NCI-H524 treated with DMSO at 0.1 percent for 48 hours (cell line): Measurements from ENCODE around the gene TUBA3C.

Source experiments
- DNase-seq: peaks from one replicate; lab custom pipeline; 2025; lab: John Stamatoyannopoulos, UW

The TUBA3C gene

GRCh38 chr13:19161308-19161707 lies 20.3 kb downstream of the TUBA3C start:
- no peak for DNase-seq

DNA sequence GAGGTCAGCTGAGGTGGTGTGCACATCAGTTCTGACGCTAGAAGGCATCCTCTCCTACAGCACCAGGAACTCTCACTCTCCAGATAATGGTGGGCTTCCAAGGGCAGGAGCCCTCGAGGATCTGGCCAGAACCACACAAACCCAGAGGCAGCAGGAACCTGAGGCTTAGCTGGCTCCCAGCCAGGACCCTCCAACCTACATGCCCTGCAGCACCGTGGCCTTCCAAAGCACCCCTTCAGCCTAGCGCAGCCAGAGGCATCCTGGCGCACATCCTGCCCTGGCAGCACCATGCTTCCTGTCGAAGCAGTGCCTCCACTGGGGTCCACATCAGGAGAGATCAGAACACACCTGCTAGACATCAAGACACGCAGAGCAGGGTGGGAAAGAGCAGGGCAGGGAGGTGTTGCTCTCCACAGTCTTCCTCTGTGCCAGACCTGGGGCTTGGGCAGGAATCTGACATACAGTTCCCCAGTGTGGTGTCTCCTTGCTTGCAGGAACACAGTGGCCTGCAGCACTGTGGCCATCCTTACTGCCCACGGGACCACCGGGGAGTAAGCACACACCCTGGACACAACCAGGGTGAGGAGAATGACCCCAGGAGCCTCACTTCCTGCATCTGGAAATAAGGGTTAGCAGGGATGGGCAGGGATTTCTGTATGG lies 21.7 kb downstream of the TUBA3C start:
- no peak for DNase-seq

GRCh38 chr13:19159181-19159580 lies 22.4 kb downstream of the TUBA3C start:
- no peak for DNase-seq

GRCh38 chr13:19158526-19159174 lies 23.0 kb downstream of the TUBA3C start:
- no peak for DNase-seq

- DNase-seq: no peak
Measured at GRCh38 chr13:19158006-19158405, 23.6 kb downstream of the TUBA3C start.

- no peak for DNase-seq
Measured at GRCh38 chr13:19157461-19157860, 24.2 kb downstream of the TUBA3C start.

DNA sequence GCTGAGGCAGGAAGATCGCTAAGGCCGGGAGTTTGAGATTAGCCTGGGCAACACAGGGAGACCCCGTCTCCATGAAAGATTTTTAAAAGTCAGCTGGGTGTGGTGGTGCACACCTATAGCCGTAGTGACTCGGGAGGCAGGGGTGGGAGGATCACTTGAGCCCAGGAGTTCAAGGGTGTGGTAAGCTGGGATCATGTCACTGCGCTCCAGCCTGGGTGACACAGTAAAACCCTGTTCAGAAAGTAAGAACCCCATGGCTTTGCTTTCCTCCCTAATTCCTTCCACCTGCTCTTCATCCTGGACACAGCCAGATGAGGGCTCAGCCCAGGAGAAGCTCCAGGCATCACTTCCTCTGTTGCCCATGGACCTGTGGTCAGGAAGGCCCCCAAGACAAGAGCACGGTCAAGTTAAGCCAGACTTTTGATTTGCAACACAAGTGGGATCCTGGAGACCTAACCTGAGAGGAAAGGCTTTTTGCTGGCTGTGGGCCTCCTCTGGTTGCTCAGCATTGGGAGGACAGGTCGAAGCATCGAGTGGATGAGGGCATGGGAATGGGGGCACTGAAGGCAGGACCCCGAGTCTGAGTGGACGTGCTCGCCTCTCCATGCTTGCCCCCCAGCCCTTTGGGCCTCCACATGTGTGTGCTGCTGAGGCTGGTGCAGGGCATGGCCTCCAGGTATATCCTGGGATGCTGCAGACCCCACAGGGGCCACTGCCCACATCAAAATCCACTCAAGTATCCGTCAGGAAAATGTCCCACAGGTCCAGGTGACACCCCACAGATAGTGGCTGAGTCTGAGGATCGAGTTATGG lies 25.4 kb downstream of the TUBA3C start:
- no peak for DNase-seq

- no peak for DNase-seq
Measured at GRCh38 chr13:19155321-19155861, 26.2 kb downstream of the TUBA3C start.

DNA sequence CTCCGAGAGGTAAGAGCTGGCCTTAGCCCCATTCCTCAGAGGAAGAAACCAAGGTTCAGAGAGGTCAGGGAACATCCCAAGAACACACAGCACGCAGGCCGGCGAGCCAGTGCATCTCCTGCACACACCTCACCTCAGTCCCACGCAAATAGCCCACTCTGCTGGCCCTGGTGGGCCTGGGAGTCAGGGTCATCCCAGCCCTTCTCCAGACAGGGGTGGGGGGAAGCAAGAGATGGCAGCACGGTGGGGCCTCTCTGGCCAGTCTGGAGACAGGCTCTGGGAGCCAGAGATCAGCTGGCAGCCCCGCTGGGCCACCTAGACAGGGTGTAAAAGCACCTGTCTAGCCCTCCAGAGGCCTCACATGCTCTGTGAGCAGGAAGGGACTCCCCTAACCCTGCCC lies 26.8 kb downstream of the TUBA3C start:
- no peak for DNase-seq

- DNase-seq: no peak
Measured at GRCh38 chr13:19153782-19154450, 27.7 kb downstream of the TUBA3C start.

DNA sequence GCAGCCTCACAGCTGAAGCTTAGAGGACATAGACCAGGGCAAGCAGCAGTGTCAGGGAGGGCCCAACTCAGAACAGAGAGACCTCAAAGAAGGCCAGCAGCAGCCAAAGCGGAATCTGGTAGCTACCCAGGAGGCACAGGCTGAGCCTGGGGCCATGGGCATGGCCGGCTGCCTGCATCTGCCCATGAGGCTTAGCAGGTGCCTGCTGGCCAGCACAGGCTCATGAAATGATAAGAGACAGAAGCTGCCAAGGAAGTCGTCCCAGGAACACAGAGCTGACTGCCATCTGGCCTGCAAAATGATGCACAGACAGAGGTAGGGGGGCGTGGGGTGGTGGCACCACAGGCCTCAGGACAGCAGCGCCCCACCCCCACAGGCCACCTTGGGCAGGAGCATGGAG lies 29.2 kb downstream of the TUBA3C start:
- DNase-seq: no peak

GRCh38 chr13:19151581-19152263 lies 29.9 kb downstream of the TUBA3C start:
- DNase-seq: no peak

- no peak for DNase-seq
Measured at GRCh38 chr13:19150712-19151228, 30.9 kb downstream of the TUBA3C start.

DNA sequence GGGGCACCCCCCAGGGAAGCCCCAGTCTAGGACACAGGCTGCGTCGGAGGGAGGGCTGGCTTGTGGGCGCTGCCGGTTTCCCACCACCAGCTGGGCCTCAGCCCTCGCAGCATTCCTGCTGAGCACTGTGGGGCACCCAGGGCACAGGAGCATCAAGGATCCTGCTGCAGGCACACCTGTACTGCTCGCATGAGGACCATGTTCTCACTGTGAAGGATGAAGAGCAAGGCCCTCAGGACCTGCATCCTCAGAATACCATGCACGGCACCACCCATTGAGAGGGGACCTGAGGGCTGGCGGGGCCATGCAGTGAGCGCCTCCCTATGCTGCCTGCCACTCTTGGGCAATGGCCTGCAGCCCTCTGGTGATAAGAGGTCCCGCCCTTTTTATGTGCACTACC lies 31.4 kb downstream of the TUBA3C start:
- no peak for DNase-seq

DNA sequence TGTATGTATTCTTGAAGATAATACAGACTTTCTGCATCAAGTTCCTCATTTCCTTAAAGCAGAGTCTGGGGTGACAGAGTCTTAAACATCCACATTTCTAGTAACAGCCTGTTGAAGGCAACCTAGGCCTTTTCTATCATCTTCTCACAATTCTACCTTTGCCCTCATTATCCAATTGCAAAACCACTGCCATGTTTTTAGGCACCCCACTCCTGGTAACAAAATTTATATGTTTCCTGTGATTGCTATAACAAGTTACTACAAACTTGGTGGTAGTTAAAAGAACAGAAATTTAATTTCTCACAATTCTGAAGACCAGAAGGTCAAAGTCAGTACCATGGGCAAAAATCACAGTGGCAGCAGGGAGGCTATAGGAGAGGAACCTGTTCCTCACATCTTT lies 33.1 kb downstream of the TUBA3C start:
- DNase-seq: no peak
